ENCODE results near the gene FAM20C.
"Not testable (repeated sequence)": the region's sequence is repeated elsewhere in the genome, so short reads cannot be mapped to it uniquely, and the experiment has no call there.

- TF ChIP-seq CTCF, POLR2A, EP300 (IDR thresholded peaks at IDR 0.05): not testable (repeated sequence)
Observed at GRCh38 chr7:243580-243978, 51.2 kb downstream of the FAM20C start.
